Stimulated activated CD4-positive, alpha-beta T cell treated with anti-CD3 and anti-CD28 coated beads, Interleukin-2, amount 100 ng/mL, for 4 hours (primary cell): ENCODE data around the gene ZNF202.

Source experiments
- DNase-seq: peaks from one replicate; pipeline ENCODE4 v3.0.0-alpha.2; 2020; ENCODE audit warnings: low read depth

The ZNF202 gene

DNA sequence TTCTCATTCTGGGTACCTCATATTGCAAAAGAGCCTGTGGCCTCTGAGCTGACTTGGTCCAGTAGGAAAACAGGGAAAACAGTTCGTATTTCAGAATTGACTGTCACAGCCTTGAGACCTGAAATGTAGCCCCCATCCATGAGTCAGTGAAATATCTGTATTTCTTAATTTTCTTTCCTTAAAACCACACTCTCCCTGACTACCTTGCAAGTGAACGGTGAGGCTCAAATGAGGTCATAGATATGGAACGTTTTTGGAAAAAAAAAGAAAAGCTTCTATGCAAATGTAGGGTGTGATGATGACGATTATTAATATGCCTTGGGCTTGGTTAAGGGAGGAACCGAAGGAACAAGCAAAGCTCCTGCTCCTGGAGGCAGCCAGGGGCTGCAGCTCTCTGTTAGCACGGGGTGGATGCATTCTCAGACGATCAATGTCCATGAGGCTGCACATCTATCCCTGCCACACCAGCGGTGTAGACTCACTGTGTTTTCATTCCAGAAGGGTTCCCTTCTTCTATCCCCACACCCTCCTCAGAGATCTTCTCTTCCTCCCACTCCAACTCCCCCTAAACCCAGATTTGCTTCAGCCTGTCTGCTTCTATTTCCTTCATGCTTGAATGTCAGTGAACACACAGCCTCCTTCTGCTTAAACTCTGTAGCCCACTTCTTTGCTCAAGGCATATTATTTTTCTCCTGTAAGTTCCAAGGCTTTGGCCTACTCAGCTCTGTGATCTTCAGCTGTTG is 57.9 kb downstream of the ZNF202 start:
- DNase-seq = no peak

- no peak for DNase-seq
Observed at GRCh38 chr11:123682696-123683410, 58.6 kb downstream of the ZNF202 start.

- DNase-seq = no peak
Observed at GRCh38 chr11:123681030-123681429, 60.4 kb downstream of the ZNF202 start.

GRCh38 chr11:123678246-123678645 is 63.2 kb downstream of the ZNF202 start:
- no peak for DNase-seq

GRCh38 chr11:123677510-123677909 is 64.0 kb downstream of the ZNF202 start:
- DNase-seq = no peak

GRCh38 chr11:123674297-123674696 is 67.2 kb downstream of the ZNF202 start:
- DNase-seq = no peak
